Panc1 (cell line): ENCODE measurements around the gene MRGPRD. TPM values are rescaled to one million over a fixed set of nuclear protein-coding genes. Genes with fewer than 3 reads are reported as not detected.

Experiments used
- ATAC-seq: fragments of 200-7000 bp; cut with Tn5 transposase; 2 replicates; pipeline ENCODE4 v1.9.1; 2020; ENCODE audit warnings: mild to moderate bottlenecking, moderate library complexity
- BruUV-seq: library from RNA; stranded (reverse); fragments of 400-500 nt; replicated peaks from 2 replicates; lab custom pipeline; 2021; lab: Mats Ljungman, UMichigan
- CTCF ChIA-PET: fragments of 300-600 bp; sonication (Branson Sonifier 250); formaldehyde crosslinking; loops from one replicate; lab custom pipeline; 2022; ENCODE audit warnings: antibody characterized with exemption; lab: Charles Lee
- POLR2A ChIA-PET: fragments of 300-600 bp; sonication (Branson Sonifier 250); formaldehyde crosslinking; loops from one replicate; lab custom pipeline; 2022; ENCODE audit warnings: antibody characterized with exemption; lab: Charles Lee
- DNase-seq: peaks from one replicate; pipeline ENCODE4 v3.0.0-alpha.2; 2010; ENCODE audit warnings: low read depth, low spot score
- H3K27ac ChIP-seq: 2 replicates; pipeline ENCODE4 v1.5.1; 2011; ENCODE audit warnings: mild to moderate bottlenecking, low read length, inconsistent platforms
- H3K27me3 ChIP-seq: fragments of 200-500 bp; sonication (Bioruptor generic); 2 replicates; pipeline ENCODE4 v1.6.0; 2014; ENCODE audit warnings: low read length, inconsistent platforms; ENCODE audit not compliant: control insufficient read depth, insufficient read depth
- H3K36me3 ChIP-seq: fragments of 200-500 bp; sonication (Bioruptor generic); 2 replicates; pipeline ENCODE4 v1.5.1; 2014; ENCODE audit warnings: inconsistent platforms, mild to moderate bottlenecking, low read length, moderate library complexity; ENCODE audit not compliant: control insufficient read depth, insufficient read depth
- H3K4me1 ChIP-seq: 2 replicates; pipeline ENCODE4 v1.5.1; 2011; ENCODE audit warnings: inconsistent platforms, mild to moderate bottlenecking, low read length, moderate library complexity; ENCODE audit not compliant: control insufficient read depth, insufficient read depth
- H3K4me3 ChIP-seq, 2 experiments: 2 replicates each; pipeline ENCODE4 v1.5.1; 2011 to 2012; ENCODE audit warnings: low read depth in 2 of 2, low read length in 2 of 2, mild to moderate bottlenecking in 2 of 2, inconsistent platforms in 1 of 2, moderate library complexity in 1 of 2
- H3K9me3 ChIP-seq: fragments of 200-500 bp; sonication (Bioruptor generic); 2 replicates; pipeline ENCODE4 v1.5.1; 2014; ENCODE audit warnings: low read depth, mild to moderate bottlenecking, inconsistent platforms, low read length, moderate library complexity; ENCODE audit not compliant: control insufficient read depth, insufficient read depth
- POLR2AphosphoS5 ChIP-seq: IDR thresholded peaks from 2 replicates; pipeline ENCODE4 v1.6.1; 2012; ENCODE audit warnings: mild to moderate bottlenecking, low read depth, low read length, moderate library complexity
- SIN3A ChIP-seq: IDR thresholded peaks from 2 replicates; pipeline ENCODE4 v1.6.1; 2012; ENCODE audit warnings: low read depth, mild to moderate bottlenecking, low read length, moderate library complexity, borderline replicate concordance; ENCODE audit not compliant: insufficient read depth
- TCF7L2 ChIP-seq: IDR thresholded peaks from 2 replicates; pipeline ENCODE4 v1.6.1; 2011; ENCODE audit warnings: mild to moderate bottlenecking, low read depth, low read length, inconsistent platforms
- in situ Hi-C: cut with HindIII; loops from 2 replicates; pipeline ENCODE4 v1.10.0; 2016; ENCODE audit warnings: low sequenced_read_pairs, low pct_unique_long_range_greater_than_20kb
- intact Hi-C: fragments of 100-400 bp; cut with micrococcal nuclease; formaldehyde crosslinking; loops from one replicate; pipeline ENCODE4 v1.10.0; 2022; ENCODE audit not compliant: unreplicated experiment
- total RNA-seq: library from RNA; stranded (reverse); gene quantifications from one replicate; pipeline ENCODE4 v1.2.1, GENCODE V29; 2021; ENCODE audit not compliant: unreplicated experiment
- TF ChIP-seq, protein P1 (sequence below): fragments of 450-650 bp; IDR thresholded peaks from 2 replicates; pipeline ENCODE4 v1.5.1; 2017; ENCODE audit warnings: mild to moderate bottlenecking
- TF ChIP-seq, protein P2 (sequence below), 2 experiments: IDR thresholded peaks; 2 replicates each; pipeline ENCODE4 v1.6.1; 2011 to 2012; ENCODE audit warnings: low read depth in 2 of 2, control low read depth in 1 of 2, low read length in 1 of 2, mild to moderate bottlenecking in 1 of 2, moderate library complexity in 1 of 2; ENCODE audit not compliant: insufficient read depth in 1 of 2

MRGPRD gene
- total RNA-seq, 1 experiment from 2014 or later: not detected

DNA sequence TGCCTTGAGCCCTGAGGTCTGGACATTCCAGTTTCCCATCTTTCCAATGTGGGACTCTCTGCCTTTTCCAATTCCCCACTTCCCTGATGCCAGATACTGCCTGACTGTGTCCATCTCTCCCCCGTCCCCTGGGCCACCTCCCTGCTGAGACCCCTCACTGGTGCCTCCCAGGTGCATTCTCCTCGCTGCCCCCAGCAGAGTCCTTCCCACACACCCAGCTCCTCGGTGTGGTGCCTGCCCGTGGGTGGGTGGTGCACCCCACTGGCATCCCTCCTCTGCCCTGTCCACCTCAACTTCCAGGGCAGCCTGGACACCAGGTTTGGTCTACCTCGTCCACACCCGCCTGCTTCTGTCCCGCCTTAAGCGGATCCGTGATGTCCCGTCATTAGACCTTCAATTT is 37.2 kb upstream of the MRGPRD start:
- CTCF ChIA-PET: no interaction called here
- no peak overlapping the region for H3K27ac ChIP-seq
- intact Hi-C loops (no loop called here), in situ Hi-C loops (no loop called here)
- H3K4me1 ChIP-seq: peaks cover 12% of the 10 kb centered on the region
- no peaks in the 10 kb centered on the region for H3K27me3 ChIP-seq
- POLR2A ChIA-PET: interaction anchor here (0.7 kb wide), 1 partner anchor 68 kb away, joined by 3 read pairs; no protein-coding TSS in a partner anchor
- no peak overlapping the region for H3K4me3 ChIP-seq
- ATAC-seq: no peak
- H3K36me3 ChIP-seq: no peaks in the 10 kb centered on the region
- no peaks in the 10 kb centered on the region for H3K9me3 ChIP-seq
- TF ChIP-seq POLR2AphosphoS5: no peak
- no peak for TF ChIP-seq SIN3A
- no peak for TF ChIP-seq TCF7L2
- TF ChIP-seq, protein P1, sequence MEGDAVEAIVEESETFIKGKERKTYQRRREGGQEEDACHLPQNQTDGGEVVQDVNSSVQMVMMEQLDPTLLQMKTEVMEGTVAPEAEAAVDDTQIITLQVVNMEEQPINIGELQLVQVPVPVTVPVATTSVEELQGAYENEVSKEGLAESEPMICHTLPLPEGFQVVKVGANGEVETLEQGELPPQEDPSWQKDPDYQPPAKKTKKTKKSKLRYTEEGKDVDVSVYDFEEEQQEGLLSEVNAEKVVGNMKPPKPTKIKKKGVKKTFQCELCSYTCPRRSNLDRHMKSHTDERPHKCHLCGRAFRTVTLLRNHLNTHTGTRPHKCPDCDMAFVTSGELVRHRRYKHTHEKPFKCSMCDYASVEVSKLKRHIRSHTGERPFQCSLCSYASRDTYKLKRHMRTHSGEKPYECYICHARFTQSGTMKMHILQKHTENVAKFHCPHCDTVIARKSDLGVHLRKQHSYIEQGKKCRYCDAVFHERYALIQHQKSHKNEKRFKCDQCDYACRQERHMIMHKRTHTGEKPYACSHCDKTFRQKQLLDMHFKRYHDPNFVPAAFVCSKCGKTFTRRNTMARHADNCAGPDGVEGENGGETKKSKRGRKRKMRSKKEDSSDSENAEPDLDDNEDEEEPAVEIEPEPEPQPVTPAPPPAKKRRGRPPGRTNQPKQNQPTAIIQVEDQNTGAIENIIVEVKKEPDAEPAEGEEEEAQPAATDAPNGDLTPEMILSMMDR: no peak
- TF ChIP-seq, protein P2, sequence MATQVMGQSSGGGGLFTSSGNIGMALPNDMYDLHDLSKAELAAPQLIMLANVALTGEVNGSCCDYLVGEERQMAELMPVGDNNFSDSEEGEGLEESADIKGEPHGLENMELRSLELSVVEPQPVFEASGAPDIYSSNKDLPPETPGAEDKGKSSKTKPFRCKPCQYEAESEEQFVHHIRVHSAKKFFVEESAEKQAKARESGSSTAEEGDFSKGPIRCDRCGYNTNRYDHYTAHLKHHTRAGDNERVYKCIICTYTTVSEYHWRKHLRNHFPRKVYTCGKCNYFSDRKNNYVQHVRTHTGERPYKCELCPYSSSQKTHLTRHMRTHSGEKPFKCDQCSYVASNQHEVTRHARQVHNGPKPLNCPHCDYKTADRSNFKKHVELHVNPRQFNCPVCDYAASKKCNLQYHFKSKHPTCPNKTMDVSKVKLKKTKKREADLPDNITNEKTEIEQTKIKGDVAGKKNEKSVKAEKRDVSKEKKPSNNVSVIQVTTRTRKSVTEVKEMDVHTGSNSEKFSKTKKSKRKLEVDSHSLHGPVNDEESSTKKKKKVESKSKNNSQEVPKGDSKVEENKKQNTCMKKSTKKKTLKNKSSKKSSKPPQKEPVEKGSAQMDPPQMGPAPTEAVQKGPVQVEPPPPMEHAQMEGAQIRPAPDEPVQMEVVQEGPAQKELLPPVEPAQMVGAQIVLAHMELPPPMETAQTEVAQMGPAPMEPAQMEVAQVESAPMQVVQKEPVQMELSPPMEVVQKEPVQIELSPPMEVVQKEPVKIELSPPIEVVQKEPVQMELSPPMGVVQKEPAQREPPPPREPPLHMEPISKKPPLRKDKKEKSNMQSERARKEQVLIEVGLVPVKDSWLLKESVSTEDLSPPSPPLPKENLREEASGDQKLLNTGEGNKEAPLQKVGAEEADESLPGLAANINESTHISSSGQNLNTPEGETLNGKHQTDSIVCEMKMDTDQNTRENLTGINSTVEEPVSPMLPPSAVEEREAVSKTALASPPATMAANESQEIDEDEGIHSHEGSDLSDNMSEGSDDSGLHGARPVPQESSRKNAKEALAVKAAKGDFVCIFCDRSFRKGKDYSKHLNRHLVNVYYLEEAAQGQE (IDR thresholded peaks at IDR 0.05; ENCODE audit: insufficient read depth in 1 of 2, low read depth in 2 of 2, low read length in 1 of 2): no peak
- no peak for DNase-seq
- no TSS peak for BruUV-seq

DNA sequence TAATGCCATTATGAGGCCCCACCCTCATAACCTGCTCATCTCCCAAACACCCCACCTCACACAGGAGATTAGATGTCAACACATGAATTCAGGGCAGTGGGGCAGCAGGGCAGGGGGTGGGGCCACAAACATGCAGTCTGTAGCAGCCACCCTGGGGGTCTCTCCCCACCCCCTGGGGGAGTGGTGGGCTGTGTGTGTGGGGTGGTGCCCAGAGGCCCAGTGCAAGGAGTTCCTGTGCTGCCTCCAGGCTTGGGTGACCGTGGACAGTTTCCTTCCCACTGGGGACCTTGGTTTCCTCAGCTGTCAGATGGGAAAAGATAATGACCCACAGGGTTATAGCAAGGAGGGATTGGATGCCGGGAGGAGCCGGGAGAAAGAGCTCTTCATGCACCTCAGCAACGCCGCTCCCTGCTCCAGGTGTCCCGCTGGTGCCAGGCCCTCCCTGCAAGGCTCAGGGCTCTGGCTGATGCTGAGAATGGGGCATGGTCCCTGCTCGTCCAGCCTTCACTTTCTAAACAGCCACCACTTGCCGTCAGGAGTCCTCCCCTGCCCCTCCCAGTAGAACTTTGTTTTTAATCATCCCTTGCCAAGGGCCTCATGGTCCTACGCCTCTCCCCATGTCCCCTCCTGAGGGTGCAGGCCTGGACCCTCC is 34.2 kb upstream of the MRGPRD start:
- TF ChIP-seq TCF7L2: no peak
- no peak for TF ChIP-seq SIN3A
- TF ChIP-seq POLR2AphosphoS5: no peak
- TF ChIP-seq, protein P1: no peak
- TF ChIP-seq, protein P2 (IDR thresholded peaks at IDR 0.05; ENCODE audit: insufficient read depth in 1 of 2, low read depth in 2 of 2, low read length in 1 of 2): no peak
- ATAC-seq: no peak
- ChIA-PET CTCF (interaction anchor here (0.6 kb wide), 1 partner anchor 1857 kb away, joined by 5 read pairs; no protein-coding TSS in a partner anchor), POLR2A (no interaction called here)
- Histone ChIP-seq H3K36me3 (no peaks in the 10 kb centered on the region), H3K27me3 (no peaks in the 10 kb centered on the region), H3K4me3 (no peak overlapping the region), H3K9me3 (no peaks in the 10 kb centered on the region), H3K27ac (no peak overlapping the region), H3K4me1 (peaks cover 23% of the 10 kb centered on the region)
- intact Hi-C loops: no loop called here
- in situ Hi-C loops: no loop called here
- no TSS peak for BruUV-seq
- no peak for DNase-seq
